GM19035 (cell line): ENCODE data around the gene TAS2R39.
"Not testable (repeated sequence)": the region's sequence is repeated elsewhere in the genome, so short reads cannot be mapped to it uniquely, and the experiment has no call there.

Source experiments
- ATAC-seq: cut with Tn5 transposase; IDR thresholded peaks from one replicate; pipeline ENCODE4 v1.9.1; 2021; ENCODE audit not compliant: unreplicated experiment

The TAS2R39 gene

DNA sequence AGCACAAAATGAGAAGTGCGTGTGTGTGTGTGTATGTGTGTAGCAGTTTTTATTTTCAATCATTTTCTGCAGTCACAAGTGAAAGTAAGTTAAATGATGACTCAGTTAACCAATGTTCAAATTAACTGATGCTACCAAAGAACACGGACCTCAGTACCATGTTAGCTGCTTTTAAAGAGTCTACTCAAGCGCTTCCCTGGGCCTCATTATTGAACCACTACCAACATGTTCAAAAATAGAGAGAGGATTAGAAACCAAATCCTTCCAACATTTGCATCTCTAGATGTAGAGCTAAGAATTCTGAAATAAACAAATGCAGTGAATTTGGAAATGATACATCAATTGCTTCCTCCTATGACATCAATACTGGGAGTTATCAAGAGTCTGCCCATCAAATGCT lies at the start of gene TAS2R39:
TSS of gene TAS2R39 (plus strand) at position 396 of the 400 bp plus-strand sequence. CDS start at position 396, 0 bp downstream.
- ATAC-seq, result no peak

DNA sequence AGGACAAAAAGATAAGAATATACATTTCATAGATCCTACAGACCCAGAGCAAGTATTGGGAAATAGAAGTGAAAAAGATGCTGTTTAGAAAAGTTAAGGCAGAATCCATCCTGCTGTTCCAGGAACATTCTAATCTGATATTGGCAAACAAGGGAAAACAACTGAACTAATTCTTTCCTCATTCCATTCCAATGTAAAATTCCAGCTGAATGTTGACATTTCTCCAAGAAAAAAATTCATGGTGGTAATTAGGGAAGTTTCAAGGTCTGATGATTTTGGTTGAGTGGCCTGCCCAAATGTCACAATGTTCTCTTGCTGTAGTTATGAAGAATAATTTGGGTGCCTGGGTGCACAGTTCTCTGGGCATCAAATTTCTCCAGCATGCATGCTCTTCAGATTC lies 36.1 kb upstream of the TAS2R39 start:
- ATAC-seq, result no peak

DNA sequence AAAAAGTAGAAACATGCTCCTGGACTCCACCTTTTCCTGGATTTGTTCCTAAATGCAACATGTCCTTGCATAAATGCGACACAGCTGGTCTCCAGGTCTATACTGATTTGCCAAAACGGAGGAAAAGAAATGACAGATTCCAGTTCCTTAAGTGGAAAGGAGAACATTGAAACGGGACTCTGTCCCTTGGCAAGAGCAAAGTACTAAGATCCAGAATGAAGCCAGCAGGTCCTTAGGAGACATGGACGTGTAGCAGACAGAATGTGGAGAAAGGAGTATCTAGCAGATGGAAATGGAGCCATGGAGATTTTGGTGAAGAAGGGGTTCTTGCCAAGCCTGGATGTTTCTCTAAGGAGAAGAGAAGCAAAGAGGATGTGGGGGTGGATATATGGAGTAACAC lies 35.2 kb upstream of the TAS2R39 start:
- ATAC-seq, result no peak

DNA sequence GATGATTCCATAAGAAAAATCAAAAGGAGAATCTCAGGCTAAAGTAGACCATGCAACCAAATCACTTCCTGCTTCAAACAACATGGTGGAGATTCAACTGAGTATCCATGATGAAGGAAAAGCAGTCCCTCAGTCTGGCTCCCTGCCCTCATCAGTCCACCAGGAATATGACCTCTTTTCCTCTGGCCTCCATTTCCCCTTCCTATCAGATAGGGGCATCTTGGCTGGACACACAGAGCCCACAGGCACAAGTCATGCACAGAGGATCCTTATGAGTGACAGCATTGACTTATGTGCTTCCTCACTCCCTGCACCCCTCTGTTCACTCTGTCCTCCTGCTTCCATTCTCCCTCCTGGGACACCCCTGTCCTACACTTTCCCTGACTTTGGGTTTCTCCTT lies 34.6 kb upstream of the TAS2R39 start:
- ATAC-seq, result no peak

DNA sequence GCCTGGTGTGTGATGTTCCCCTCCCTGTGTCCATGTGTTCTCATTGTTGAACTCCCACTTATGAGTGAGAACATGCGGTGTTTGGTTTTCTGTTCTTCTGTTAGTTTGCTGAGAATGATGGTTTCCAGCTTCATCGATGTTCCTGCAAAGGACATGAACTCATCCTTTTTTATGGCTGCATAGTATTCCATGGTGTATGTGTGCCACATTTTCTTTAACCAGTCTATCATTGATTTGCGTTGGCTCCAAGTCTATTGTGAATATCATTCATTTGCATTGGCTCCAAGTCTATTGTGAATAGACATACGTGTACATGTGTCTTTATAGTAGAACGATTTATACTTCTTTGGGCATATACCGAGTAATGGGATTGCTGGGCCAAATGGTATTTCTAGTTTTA lies 32.5 kb upstream of the TAS2R39 start:
- ATAC-seq, result not testable (repeated sequence)

DNA sequence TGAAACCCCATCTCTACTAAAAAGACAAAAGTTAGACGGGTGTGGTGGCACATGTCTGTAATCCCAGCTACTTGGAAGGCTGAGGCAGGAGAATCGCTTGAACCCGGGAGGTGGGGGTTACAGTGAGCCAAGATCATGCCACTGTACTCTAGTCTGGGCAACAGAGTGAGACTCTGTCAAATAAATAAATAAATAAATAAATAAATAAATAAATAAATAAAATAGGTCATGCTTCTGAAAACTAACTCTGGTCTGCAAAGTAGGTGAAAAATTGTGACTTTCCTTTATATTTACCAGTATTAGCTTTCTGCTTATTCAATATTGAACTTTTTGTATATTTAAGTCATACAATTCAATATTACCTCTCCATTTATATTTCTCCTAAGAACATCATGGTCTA lies 24.6 kb upstream of the TAS2R39 start:
- not testable (repeated sequence) for ATAC-seq

DNA sequence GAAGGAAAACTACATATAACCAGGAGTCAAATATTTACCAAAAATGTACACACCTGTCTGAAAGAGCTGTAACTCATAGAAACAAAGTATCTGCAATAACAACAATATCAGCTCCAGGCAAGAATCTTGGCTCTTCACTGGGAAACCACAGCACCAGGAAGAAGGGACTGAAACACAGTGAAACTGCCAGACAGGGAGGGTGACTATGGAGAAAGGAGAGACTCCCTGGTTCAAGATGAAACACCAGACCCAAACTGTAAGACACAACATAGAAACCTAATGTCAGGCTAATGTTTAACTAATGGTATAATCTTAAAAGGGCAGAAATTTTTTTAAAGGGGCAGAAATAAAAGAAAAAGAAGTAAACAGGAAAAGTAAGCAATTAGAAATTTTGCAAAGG lies 11.5 kb upstream of the TAS2R39 start:
- no peak for ATAC-seq

DNA sequence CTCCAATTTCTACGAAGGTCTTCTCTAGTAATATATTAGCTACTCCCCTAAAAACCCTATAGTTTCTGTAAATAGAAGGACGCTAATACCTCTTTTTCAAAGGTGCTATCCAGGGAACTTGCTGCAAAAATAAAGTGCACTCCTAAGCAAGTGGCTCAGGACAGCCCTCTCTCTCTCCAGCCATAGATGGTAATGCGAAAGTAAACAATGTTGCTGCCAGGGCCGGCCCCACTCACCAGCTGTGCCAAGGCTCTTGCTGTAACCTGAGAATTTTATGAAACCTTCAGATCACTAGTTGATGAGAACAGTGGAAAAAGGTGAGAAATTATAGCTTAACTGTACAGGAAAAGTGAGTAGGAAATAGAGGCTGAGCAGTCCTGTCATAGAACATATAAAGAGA lies 10.9 kb upstream of the TAS2R39 start:
- no peak for ATAC-seq

DNA sequence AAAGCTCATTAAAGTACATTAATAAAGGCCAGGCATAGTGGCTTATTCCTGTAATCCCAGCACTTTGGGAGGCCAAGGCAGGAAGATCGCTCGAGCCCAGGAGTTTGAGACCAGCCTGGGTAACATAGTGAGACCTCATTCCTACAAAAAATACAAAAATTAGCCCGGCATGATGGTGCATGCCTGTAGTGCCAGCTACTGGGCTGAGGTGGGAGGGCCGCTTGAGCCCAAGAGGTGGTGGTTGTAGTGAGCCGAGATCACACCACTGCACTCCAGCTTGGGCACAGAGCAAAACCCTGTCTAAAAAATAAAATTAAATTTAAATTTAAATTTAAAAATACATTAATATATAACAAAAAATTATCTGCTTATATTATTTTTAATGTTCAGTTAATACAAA lies 7.1 kb upstream of the TAS2R39 start:
- ATAC-seq, result no peak

DNA sequence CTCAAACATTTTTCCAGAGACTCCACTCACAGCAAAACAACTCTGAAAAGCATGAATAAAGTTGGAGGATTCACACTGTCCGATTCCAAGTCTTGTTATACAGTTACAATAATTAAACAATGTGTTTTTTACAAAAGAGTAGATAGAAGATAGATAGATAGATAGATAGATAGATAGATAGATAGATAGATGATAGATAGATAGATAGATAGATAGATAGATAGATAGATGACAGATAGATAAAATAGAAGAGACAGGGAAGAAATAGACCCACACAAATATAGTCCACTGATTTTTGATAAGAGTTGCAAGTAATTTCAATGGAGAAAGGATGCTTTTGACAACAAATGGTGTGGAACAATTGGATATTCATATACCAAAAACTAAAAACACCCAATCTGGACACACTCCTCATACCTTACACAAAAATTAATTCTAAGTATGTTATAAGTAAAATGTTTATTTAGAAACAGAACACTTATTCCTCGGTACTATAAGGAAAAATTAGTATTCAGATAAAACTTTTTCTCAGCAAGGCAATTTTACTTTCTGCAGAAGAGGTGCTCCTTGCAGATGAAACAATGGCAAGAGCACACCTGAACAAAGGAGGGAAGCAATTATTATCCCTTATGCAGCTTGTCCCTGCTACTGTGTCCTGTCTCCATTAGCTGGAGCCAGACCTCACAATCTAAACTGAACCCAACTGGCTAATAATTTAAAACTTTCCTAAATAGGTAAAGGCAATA lies 5.7 kb upstream of the TAS2R39 start:
- ATAC-seq, result no peak

DNA sequence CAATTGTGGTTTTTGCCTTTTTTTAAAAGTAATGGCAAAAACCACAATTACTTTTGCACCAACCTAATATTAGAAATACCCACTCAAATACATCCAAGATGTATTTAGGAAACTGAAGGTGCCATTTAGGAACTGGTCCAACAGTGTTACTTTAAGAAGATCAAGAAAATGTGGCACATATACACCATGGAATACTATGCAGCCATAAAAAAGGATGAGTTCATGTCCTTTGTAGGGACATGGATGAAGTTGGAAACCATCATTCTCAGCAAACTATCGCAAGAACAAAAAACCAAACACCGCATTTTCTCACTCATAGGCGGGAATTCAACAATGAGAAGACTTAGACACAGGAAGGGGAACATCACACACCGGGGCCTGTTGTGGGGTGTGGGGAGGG lies 2.4 kb upstream of the TAS2R39 start:
- not testable (repeated sequence) for ATAC-seq

DNA sequence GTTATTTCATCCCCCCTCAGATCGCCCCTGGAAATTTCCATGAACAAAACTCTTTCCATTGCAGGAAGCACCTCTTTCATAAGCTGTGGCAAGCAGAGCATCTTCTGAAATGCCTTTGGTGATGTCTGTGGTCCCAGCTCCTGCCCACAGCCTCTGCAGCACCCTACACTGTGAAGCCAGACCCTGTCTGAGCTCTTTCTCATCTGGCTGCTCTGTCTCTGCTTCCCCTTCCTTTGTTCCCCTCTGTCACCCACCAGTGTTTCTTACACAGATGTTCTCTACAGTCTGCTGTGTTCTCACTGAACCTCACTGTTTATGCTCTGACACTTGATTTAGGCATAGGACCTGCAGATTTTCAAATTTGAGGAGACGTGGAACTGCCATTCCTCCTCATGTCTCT lies 1.9 kb upstream of the TAS2R39 start:
- ATAC-seq, result no peak

DNA sequence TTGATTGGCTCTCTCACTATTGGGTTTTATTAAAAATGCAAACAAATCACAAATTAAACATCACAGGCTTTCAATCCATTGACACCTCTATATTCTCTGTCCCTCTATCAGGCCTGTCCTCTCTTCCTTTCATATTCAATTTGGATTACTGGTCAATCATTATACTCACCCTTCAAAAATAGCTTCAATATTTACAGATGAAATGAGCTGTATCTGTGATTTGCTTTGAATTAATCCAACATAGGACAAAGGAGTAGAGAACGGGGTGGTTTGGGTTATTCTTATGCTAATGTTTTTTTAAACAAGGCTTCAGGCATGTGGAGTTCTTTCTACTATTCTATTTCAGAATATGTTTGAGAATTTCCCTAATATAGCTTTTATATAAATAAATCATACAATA lies 2.3 kb downstream of the TAS2R39 start:
- ATAC-seq, result no peak

DNA sequence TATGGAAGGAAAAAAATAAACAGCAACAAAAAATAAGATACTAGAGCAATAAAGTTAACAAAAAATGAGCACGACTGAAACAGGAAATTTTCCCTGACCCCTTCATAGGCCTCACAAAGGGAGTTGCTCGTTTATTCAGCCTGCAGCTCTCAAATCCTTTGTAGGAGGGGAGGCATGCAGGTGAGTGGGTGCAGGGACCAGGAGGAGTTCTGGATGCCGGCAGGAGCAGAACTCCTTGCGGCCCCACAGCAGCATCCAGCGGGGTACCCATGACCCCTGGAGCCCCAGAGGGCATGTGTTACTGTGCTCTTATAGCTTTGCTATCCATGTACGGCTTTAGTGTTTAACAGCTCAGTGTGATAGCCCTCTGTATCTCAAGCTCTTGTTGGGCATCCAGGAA lies 5.8 kb downstream of the TAS2R39 start:
- no peak for ATAC-seq

DNA sequence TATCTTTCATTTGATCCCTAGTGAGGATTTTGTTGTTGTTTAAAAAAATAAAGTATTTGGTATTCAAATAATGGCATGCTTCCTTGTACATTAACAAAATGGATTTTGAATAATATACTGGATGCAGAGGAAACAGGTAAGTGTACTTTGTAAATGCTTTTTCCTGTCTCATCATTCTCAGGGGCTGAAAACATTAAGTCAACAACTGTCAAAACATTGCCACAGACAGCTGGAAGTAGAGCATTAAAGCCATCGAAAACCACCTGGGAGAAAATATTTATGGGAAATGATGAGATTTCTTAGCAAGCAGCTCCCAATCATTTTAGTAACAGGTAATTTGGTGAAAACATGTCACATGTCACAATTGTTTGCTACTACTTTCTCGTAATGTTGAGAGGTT lies 10.7 kb downstream of the TAS2R39 start:
- no peak for ATAC-seq

DNA sequence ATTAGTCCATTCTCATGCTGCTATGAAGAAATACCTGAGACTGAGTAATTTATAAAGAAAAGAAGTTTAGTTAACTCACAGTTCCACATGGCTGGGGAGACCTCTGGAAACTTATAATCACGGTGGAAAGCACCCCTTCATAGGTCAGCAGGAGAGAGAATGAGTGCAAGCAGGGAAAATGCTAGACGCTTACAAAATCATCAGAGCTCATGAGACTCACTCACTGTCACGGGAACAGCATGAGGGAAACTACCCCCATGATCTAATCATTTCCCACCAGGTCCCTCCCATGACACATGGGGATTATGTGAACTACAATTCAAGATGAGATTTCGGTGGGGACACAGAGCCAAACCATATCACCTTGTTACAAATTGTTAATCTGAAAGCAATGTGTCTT lies 15.8 kb downstream of the TAS2R39 start:
- ATAC-seq, result no peak

DNA sequence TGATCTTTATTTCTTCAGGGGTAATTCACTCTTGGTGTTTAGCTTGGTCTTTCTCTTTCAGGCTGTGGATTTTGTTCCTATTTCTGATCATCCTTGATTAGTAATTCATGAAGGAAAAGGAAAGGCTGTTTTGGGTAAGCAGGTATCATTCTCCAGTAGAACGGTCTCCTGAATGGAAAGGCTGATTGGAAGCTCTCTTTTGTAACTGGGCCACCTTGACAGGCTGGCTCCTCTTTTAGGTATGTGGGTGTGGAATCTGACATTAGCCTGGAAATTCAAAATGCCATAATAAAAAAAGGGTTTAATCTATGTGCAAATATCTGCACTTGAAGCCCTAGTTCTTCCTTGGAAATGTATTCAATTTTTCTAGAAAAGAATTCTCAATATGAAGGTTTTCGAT lies 18.9 kb downstream of the TAS2R39 start:
- ATAC-seq, result no peak

DNA sequence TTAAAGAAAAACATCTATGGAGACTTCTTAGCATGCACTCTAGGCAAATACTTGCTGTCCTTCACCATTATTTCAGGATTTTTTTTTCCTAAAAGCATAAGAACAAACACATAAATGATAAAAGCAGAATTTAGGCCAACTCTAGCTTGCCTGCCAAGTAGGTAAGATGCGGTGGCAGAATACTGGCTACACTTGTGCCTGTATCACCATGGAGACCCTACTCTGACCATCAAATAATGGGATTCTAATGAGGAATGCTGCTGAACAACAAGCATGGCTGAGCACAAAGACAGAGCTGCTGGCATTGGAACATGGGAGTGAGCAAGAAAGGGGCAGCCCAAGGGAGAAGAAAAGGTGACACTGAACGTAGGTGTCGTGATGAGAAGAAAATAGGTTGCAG lies 20.2 kb downstream of the TAS2R39 start:
- no peak for ATAC-seq

DNA sequence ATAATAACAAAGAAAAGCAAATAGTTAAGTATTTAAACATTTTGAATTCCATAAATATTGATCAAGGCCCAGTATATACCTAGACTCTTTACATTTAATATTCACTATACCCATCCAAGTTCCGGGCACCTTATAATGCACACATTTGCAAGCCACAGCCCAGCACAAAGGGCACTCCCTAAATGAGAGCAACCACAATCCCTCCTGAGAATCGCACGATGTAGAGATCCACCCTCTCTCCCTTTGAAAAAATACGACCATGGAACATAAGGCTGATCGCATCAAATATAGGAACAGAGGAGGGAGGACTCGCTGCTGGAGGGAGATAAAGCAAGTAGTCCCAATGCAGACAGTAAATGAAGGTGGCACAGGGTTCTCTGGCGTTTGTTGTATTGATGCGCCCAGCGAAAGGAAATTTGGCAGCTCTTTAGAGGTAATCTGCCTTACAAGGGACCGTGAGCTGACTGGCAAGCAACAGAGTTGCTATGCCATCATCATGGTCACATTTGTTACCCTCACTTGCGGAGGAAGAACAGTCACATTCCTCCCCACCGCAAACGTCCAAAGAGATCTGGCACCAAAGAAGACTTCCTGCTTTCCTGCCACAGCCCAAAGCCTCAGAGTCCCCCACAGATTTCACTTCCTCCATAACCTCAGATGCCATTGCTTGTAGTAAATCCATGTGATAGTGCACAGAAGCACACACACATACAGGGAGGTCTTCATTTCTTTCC lies 22.5 kb downstream of the TAS2R39 start:
- ATAC-seq, result no peak

DNA sequence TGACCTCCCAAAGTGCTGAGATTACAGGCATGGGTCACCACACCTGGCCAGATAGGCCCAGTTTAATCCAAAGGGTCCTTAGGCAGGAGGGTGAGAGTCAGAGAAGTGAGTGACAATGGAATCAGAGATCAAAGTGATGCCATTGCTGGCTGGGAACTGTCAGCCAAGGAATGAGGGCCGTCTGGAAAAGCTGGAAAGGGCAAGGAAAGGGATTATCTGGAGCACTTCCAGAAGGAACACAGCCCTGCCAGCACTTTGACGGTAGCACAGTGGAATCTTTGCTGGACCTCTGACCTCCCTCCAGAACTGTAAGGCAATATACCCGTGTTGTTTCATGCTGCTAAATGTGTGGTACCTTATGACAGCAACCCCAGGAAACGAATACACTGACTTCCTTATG lies 27.3 kb downstream of the TAS2R39 start:
- no peak for ATAC-seq

DNA sequence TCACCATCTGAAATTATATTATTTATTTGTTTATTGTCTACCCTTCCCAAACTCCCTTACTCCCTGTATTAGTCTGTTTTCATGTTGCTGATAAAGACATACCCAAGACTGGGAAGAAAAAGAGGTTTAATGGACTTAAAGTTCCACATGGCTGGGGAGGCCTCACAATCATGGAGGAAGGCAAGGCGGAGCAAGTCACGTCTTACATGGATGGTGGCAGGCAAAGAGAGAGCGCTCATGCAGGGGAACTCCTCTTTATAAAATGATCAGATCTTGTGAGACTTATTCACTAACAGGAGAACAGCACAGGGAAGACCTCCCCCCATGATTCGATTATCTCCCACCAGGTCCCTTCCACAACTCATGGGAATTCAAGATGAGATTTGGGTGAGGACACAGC lies 30.3 kb downstream of the TAS2R39 start:
- ATAC-seq, result not testable (repeated sequence)

DNA sequence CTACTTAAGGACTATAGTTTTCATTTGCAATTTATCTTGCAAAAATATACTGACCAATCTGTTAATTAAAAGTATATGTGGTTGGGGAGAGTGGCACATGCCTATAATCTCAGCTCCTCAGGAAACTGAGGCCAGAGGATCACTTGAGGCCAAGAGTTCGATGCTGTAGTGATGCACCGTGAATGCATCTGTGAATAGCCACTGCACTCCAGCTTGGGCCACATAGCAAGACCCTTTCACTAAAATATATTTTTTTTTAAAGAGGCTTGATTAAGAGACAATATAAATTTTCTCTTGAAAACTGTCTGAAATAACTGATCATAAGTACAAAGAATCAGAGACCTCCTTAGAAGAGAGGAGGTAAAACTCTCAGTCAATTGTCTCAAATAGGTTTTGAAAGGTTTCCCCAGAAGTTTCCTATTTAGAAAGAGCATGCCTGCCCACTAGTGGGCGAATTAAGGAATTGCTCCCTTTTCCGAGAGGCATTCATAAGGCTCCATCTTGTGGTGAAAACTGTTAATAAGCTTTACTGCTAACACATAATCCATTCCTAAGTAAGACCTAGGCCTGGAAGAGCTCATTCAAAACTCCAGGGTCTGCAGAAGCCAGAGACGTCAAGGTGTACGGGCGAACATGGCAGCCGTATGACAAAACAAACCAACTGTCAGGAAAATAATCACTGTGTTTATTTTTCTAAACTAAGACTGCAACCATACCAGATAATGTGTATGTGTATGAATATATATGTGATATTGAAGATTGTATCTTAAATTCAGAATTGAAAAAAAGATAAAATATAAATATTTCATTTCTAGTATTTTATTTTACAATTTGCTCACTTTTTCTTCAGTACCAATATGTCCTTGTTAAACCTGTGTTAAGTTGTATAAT lies 31.8 kb downstream of the TAS2R39 start:
- ATAC-seq, result peak; percentile 89
